GM21515 (cell line): Measurements from ENCODE around the gene IGFBP7.

Experiments used
- ATAC-seq: cut with Tn5 transposase; IDR thresholded peaks from one replicate; pipeline ENCODE4 v1.9.1; 2021; ENCODE audit not compliant: unreplicated experiment

IGFBP7 gene

DNA sequence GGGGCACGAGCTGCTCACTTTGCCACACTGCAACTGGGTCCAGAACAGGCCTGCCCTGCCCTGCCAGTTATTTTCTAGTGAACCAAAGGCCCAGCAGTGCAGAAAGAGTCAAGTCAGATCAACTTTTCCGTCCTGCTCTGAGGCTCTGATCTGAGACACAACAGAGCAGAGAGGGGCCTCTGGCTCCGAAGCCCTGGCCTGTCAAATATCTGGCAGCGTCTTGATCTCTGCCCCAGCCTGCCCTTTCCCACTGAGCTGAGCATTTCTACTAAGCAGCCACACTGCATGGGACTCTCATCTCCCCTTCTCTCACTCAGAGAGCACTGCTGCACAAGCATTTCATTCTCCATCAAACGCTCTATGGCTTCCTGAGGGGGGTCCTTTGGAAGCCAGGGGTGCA lies 11.8 kb downstream of the IGFBP7 start:
- ATAC-seq: no peak

DNA sequence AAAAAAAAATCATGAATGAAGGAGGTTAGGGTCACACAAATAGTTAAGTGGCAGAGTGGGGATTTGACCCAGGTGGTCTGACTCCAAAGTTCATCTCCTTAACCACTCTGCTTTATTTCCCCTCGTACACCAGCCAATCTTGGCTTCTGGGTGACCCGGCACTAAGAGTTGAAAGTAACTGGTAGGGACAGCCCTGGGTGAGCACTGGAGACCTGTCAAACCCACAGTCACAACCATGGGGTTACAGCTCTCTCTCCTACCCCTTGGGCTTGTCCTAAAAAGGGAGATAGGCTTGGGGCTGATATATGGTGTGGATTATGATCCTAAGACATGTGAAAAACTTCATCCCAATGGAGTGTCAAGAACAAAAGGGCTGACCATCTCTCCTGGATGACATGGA lies 12.5 kb downstream of the IGFBP7 start:
- no peak for ATAC-seq

DNA sequence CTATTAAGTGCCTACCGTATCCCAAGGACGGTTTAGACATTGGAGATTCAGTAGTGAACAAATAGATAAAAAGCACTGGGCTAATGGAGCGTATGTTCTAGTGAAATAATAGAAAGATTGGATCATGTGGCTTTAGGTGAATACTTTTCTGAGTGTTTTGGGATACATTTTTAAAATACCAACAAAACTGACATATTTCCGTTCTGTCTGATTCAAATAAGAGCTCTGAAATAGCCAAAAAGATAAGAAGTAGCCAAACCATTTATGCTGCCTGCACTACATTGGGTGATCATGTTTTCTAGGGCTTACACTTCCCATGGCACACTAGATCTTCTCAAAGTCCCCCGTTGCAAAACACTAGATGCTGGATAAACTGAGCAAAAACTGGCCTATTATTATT lies 14.2 kb downstream of the IGFBP7 start:
- ATAC-seq: no peak

DNA sequence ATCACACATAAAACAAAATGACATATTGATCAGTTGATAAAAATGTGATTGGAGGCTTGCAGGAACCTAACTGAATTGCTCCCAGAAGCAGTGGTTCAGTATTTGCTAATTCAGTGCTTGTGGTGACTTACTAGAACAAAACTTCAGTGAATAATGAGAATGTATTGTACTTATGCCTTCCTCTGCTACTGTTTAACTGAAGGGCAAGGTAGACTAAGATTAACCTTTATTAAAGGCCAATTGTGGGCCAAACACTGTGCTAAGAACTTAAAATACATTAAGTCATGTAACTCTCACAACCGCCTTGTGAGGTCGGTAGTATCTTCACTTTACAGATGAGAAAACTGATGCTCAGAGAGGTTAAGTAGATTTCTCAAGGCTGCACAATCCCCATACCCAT lies 14.9 kb downstream of the IGFBP7 start:
- ATAC-seq: no peak

DNA sequence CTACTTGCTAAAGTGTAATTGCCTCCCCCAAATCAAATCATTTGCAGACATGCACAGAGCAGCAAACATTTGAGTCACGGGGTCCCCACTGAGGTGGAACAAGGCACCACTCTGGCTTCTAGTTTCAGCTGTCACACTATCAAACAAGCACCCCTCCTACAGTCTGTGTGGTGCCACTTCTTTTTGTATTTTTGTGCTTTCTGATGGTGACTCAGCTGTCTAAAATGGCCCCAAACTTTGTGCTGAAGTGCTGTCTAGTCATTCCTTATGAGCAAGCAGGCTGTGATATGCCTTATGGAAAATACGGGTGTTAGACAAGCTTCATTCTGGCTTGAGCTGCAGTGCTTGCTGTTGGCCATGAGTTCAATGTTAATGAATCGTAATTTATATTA lies 15.4 kb downstream of the IGFBP7 start:
- no peak for ATAC-seq

DNA sequence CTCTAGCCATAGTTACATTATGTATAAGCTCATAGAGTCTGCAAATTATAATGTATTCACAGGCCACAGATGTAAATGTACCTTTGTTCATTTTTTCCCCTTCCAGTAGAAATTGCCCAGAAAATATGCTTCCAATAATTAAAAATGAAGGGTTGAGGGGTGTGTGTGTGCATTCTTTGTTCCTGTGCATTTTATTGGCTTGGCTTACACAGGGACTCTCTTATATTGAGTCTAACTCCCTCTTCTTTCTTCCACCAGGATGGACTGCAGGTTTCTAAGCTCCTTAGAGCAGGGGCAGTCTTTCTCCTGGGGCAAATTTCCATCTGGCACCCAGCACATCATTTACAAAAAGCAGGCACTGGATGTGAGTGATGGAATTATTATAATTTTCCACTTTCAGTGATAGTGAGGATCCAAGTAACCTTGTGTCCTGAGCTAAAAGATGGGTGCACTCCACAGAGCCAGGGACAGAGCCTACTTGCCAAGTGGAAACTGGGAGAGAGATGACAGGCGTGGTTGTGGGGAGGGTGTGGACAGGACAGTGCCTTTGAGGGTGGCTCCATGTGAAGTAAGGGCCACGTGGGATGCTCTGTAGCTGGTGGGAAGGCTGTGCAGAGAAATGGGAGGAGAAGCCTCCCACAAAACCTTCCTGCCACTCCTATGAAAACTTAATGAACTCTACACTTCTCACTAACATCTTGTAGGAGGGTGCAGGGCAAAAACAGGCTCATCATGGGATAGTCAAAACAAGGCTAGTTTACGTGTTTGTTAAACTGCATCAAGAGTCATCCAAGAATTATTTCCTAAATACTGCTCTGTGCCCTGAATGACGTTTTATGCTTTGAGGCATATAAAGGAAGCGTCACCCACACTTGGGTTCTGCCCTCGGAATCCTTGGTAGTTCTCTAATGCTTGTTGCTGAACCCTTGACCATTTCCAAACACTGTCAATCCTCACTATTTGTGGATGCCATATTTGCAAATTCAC lies 16.0 kb downstream of the IGFBP7 start:
- no peak for ATAC-seq

DNA sequence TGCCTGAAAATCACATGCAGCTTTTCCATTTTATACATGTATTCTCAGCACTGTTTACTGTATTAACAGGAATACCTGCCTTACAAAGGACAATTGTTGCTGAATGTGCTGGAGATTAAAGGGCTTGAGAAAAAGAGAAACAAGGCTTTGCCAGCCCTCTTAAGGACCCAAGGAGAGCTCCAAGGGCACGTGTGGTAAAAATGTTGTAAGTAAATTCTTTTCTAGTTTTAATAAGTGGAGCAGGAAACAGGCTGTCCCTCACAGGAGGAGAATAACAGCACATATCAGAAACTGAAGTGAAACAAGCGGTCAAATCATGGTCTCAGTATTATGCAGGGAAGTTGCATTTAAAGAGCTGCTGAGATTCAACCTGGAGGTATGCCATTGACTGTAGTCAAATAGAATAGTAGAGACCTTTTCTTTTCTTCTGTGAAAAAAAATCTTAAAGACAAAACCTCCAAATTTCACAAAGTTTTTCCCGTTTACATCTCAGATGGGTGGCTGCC lies 18.5 kb downstream of the IGFBP7 start:
- ATAC-seq: peak; percentile 58

DNA sequence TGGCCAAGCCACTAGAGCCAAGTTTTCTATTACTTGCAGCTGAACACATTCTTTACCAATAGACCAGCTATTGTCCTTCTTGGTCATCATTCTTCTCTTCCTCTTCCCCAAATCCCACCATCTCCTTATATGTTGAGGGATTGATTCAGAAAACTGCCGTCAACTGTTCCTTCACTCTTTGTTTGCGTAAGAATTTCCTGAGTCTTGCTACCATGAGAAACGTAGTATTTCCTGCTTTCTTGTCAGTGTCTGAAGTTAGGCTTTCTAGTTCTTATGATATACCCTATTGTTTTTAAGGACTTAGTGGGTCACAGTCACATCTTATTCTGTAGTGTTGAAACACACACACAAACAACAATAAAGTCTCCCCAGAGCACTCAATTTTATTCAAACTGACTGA lies 20.1 kb downstream of the IGFBP7 start:
- ATAC-seq: no peak

DNA sequence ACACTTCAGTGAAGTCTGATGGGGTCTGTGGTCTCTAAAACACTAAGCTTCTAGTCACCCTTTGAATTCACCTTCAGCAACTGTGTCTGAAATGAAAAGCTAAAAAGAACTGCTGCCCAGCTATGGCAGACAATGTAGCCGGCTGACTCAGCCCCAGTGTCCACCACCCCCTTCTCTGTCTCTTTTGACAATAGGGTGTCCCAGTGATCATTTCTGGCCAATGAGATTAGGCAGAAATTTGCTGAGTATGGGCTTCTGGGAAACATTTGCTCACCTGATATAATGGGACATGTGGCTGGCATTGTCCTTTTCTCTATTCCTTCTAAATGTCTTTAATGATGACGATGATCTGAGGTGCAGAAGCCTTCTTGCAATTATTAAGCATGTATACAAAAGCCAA lies 20.6 kb downstream of the IGFBP7 start:
- no peak for ATAC-seq

DNA sequence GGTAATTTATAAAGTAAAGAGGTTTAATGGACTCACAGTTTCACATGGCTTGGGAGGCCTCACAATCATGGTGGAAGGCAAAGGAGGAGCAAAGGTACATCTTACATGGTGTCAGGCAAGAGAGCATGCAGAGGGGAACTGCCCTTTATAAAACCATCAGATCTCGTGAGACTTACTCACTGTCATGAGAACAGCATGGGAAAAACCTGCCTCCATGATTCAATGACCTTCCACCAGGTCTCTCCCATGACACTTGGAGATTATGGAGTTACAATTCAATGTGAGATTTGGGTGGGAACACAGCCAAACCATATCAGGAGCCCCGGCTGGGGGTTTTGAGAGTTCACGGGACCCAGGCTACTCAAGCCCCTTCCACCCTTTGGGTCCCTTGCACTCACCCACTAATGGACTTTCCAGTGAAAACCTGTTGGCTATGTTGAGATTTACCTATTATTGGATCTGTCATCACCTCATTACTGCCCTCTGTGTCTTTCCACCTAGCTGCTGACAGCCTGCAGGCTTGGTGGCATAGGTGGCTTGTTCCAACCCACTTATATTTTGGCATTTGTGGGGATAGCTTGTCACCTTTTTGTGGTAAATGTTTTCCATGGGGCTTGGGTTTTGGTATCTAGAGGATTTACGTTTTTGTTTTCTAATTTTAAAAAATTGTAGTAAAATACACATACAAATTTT lies 24.0 kb downstream of the IGFBP7 start:
- no peak for ATAC-seq

DNA sequence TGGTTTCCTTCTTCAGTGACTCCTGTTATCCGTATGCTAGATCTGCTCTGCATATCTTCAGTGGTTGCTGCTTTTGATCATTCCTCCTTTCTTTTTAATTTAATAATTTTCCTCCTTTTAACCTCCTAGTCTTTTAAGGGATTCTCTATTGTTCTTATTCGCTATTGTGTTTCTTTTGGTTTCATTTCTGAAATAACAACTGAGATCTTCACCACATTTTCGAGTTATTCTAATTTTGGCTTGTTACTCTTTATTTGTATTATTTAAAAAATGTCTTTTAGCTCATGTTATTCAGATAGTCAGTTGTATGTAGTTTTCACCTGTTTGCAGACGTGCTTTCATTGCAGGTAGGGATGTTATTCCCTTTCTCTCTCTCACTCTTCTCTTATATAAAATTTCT lies 24.9 kb downstream of the IGFBP7 start:
- ATAC-seq: no peak

DNA sequence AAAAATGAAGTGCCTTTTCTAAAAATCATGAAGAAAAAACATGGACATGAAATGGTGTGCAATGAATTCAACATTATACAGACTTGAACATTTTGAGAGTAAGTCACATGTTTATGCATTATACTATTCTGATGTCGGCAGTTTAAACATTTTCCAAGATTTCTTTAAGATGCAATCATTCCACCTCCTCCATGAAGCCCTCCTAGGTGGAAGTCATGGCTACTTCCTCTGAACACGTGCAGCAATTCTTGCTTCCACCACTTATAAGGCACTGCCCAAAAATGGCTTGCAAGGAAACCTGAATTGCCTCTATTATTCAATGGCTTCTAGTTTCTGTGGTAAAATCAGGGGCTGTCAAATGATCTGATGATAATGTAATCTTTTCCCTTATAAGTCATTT lies 25.8 kb downstream of the IGFBP7 start:
- no peak for ATAC-seq

DNA sequence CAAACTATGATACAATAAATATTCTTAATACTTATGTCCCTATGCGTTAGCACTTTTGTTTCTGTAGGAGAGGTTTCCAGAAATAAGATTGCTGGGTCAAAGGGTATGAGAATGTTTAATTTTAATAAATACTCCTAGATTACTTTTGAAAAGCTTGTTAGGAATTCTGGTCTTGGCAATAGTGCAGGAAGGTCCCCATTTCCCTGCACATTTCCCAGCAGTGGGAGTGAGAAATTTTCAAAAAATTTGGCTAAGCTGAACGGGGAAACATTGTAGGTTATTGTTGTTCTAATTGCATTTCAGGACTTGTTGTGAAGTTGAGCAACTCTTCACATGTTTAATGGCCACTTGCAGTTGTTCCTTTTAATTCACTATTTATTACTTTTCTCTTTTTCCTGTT lies 27.1 kb downstream of the IGFBP7 start:
- no peak for ATAC-seq

DNA sequence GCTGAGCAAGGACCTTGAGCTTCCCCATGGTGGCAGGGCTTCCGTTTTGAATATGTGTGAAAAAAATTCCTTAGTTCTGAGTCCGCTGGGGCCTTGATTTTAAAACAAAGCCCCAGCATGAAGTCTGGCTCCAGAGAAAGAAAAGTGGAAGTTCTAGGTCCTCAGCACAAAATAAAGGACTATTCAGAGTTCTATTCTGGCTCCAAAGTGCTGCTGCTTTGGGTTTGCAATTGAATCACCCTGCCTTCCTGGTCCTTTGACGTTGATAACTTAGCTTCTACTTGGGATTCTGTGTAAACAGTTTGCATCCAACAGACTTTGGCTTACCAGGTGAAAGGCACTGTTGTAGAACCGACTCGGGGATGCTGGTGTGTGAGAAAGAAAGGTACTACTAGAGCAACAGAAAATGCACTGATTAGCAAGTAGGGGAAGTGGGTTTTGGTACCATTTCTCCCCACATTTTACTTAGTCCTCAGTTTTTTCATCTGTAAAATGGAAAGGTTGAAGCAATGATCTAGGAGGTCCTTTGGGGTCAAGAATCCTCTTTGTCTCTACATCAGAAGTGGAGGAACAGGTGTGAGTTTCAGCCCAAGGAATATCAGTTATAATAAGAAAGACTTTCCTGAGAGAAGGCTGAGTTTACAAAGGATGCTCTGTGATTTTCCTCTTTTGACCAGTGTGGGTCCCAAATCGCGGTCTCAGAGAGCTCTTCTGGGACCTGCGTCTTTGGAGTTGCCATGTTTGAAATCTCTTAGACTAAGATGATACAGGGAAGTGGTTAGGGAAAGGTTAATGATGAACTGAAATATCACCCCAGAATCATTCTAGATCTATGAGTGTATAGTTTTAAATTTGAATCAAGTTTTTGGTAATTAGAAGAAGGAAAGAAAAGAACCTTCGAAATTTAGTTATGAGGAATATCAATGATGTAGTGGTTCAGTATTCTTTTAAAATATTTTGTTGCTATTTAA lies 28.2 kb downstream of the IGFBP7 start:
- no peak for ATAC-seq

DNA sequence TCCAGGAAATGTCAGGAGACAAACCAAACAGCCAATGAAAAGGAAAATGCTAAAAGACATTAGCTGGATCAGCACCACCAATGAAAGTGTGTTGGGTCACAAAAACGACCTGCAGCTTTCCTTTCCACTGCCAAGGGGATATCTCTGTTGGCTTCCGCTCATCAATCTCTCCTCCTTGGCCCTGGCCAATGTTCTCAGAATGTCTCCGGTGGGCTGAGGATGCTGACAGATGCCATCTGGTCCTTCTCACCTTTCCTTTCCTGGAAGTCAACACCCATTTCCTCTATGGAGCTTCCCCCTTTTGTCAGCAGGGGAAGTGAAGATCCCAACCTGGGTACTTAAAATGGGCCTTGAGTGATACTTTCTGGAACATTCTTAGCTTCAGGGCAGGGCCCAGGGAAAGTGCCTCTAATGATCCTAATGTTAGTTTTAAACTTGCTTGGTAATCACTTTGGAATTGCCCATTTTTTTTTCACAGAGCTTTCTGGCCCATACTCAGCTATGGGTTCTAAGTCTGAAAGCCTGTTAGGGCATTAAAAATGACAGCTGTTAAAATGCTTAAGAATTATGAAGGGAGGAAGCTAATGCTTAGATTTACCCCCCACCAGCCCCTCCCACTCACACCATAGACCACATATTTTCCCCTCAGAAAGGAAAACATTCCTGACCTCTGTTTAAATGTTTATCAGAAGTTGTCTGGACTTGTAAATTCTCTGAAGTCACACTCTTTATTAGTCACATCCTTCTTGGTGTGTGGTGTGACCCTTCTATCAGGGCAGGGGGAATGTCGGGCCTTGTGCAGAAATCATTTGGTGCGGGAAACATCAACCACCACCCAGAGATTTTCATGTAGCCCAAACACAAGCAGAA lies 29.2 kb downstream of the IGFBP7 start:
- no peak for ATAC-seq

DNA sequence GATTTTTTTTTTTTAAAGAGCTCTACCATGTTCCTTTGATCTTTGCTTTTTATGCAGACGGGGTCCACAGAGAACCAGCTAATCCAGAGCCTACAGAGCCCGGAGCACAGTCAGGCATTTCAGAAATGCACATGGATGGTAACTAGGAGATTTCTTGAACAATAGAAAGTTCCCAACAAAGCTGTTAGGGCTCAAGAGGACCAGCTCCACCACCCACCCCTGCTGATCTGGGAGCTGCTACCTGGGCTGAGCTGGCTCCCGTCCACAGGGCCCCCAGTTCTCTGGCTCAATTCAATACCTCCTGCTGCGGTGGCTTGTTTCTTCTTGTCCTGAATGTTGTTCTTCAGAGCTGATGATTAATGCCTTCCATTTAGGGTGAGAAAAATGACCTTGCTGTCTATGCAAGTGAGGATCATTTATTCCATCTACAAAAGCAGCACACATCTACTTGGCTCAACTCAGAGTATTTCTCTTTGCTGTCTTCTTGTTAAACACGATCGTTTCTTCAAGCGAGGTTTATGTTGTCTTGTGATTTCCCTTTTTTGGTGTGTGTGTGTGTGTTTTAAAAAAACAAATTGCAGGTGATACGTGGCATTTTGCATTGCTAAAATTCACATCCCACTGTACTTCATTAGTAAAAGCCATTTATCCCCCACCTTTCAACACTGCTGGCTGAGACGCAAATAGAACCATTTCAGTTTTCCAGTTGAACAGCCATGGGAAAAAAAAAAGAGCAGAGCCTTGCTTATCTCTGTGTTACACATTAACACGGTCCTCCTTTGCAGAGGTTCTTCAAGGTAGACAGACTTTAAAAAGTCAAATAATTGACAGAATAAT lies 31.3 kb downstream of the IGFBP7 start:
- no peak for ATAC-seq

DNA sequence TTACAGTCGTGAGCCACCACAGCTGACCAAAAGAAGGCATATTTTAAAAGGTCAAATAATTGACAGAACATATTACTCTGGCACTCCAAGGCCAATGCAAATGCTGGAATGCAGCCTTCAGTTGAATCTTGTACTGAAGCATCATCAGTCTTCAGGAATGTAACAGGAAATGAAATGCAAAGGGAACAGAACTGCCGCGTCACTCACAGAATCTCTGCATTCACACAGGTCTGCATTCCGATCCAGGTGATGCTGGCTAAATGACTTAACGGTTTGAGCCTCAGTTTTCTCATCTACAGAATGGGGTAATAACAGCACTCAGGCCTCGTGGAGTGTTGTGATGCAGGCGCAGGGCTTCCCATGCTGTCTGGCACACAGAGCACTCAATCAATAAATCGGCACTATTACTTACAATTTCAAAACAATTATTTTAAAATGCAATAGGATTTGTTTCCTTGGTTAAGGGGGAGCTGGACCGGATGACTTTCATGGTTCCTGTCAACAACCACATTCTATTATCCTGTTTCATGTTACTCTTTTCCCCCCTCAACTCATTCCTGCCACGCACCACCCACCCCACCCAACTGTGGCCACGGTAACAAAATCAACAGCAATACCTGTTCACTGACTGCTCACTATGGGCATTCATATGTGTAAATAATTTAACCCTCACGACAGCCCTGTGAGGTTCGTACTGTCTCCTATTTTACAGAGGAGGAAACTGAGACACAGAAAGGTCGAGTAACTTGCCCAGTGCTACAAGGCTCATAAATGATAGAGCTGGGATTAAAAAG lies 32.4 kb downstream of the IGFBP7 start:
- ATAC-seq: no peak

DNA sequence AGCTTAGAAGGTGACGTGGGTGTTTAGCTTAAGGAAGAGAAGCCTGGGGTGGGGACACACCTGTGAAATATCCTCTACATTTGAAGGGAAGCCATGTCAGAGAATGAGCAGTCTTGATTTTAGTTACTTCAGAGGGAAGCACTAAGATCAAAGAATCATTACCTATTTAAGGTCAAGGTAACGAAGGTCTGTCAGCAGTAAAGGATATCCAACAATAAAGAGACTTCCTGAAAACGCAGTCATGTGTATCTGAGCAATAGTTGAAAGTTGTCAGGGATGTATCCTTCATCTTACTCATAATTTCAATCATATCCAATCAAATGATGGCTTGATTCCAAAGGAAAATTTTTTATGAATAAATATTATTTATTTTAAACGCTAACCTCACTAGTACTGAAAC lies 33.5 kb downstream of the IGFBP7 start:
- ATAC-seq: no peak
